GM19372 (cell line): ENCODE measurements around the gene H3-3A.
A peak's percentile ranks its signal among the peaks of the same experiment; 100 is the strongest.
"Not testable (repeated sequence)": the region's sequence is repeated elsewhere in the genome, so short reads cannot be mapped to it uniquely, and the experiment has no call there.

ENCODE experiments used
- ATAC-seq: cut with Tn5 transposase; IDR thresholded peaks from one replicate; pipeline ENCODE4 v1.9.1; 2021; ENCODE audit warnings: mild to moderate bottlenecking, low read depth, moderate library complexity; ENCODE audit not compliant: unreplicated experiment

Gene H3-3A

GRCh38 chr1:226083302-226084101 lies 21.0 kb downstream of the H3-3A start:
- ATAC-seq = peak; percentile 87

DNA sequence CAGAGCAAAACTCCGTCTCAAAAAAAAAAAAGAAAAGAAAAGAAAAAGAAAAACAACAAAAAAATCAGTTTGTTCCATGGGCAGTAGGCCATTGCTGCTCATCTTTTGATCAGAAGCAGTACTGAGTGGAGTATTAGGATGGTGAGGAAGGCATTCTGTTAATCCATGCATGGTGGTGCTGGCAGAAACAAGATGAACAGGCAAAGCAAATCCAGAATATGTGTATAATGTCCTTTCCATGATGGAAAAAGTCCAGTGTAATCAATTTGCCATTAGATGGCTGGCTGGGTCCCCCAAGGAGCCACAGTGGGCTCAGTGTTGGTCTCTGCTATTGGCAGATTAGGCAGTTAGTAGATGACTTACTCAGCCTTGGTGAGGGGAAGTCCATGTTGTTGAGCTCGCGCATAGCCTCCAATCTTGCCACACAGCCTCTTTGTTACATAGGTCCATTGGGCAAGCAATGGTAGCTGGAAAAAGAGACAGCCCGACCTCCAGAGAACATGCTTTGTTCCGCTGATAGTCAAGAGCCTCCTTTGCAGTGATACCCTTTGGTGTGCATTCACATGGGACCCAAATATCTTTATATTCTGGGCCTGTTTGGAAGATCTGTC lies 23.3 kb downstream of the H3-3A start:
- ATAC-seq = no peak

DNA sequence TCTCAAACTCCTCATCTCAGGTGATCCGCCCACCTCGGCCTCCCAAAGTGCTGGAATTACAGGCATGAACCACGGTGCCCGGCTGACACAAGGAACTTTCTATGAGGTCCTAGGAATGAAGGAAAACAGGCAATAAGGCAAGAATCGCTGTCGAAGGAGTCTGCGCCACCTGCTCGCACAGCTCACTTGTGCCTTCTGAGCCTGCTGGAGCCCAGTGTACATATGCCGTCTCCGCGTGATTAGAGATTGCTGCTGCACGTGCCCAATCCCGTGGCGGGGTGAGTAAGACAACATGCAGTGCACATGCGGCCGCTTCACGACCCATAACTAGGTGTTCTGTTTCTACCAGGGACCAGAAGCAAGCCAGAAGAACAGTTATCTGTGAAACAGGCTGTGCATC lies 24.3 kb downstream of the H3-3A start:
- ATAC-seq = no peak

DNA sequence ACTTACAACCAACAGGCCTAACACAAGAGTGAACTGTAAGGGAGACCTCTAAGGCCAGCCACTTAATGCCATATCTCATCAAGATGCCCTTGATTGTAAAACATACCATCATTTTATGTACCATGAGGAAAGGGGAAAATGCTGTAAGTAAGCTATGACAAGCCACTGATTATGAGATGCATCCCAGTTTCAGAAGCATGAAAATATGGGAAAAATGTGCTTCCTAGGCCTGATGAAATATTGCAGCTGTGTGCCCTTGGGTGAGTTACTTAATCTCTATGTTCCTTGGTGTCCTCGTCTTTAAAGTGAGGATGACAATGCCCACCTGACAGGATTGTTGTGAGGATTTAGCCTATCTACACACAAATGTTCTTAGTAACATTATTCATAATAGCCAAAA lies 28.9 kb downstream of the H3-3A start:
- no peak for ATAC-seq

- ATAC-seq = not testable (repeated sequence)
These were observed 29.7 kb downstream of the H3-3A start for GRCh38 chr1:226092048-226092820.

- no peak for ATAC-seq
These were observed 30.4 kb downstream of the H3-3A start for GRCh38 chr1:226092965-226093364.

DNA sequence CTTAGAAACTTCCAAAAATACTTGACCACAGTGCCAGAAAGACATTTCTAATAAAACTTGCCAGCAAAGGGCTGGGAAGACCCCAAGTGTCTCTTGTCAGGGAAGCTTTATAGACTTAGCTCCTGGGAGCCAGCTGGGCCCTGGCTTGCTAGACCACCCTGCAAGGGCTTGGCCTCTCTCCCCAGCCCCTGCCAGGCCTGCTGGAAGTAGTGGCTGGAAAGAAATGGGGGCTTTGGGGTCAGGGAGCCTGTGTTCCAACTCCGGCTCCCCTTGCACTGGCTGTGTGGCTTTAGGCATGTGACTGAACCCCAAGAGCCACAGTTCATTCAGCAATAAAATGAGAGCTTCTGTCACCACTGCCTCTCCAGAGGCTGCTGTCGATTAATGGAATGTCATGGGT lies 31.1 kb downstream of the H3-3A start:
- ATAC-seq = no peak

GRCh38 chr1:226094451-226094850 lies 31.9 kb downstream of the H3-3A start:
- ATAC-seq = no peak

GRCh38 chr1:226095286-226095685 lies 32.8 kb downstream of the H3-3A start:
- no peak for ATAC-seq

GRCh38 chr1:226097866-226098625 lies 35.5 kb downstream of the H3-3A start:
- no peak for ATAC-seq

DNA sequence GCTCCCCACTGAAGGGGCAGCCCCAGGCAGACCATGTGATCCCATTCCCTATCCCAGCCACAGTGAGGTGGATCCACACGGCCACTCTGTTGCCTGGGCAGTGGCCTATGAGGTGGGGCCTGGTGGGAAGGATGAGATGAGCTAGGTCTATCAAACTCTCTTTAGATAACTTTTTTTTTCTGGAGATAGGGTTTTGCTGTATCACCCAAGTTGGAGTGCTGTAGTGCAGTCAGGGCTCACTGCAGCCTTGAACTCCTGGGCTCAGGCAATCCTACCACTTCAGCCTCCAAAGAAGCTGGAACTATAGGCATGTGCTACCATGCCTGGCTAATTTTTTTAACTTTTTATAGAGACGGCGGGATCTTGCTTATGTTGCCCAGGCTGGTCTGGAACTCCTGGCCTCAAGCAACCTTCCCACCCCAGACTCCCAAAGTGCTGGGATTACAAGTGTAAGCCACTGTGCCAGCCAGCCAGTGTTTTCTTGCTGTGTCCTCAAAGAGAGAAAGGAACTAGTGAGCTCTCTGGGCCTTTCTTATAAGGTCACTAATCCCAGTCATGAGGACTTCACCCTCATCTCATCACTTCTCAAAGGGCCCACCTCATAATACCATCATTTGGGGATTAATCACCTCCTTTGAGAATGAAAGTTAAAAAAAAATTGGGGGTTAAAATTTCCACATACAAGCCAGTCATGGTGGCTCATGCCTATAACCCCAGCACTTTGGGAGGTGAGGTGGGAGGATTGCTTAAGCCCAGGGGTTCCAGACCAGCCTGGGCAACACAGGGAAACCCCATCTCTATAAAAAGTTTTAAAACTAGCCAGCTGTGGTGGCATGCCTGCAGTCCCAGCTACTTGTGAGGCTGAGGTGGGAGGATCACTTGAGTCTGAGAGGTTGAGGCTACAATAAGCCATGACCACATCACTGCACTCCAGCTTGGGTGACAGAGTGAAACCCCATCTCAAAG lies 36.6 kb downstream of the H3-3A start:
- no peak for ATAC-seq

- no peak for ATAC-seq
These were observed 38.2 kb downstream of the H3-3A start for GRCh38 chr1:226100436-226101391.

DNA sequence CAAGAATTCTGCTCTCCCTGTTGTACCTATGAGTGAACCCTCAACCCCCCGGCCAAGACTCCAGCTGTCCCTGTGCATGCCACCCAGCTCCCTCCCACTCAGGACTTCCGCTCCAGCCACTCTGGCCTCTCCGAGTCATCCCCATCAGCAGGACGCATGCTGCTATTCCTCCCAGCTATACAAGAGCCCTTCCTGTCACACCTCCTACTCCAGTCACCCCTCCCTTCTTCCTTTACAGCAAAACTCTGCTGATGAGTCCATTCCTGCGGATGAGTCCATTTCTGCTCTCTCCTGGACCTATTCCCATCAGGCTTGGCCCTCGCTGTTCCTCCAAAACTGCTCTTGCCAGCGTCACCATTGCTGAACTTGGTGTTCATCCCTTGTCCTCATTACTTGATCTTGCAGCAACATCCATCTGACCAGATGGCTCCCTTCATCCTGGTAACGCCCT lies 42.2 kb downstream of the H3-3A start:
- no peak for ATAC-seq

- no peak for ATAC-seq
These were observed 45.2 kb downstream of the H3-3A start for GRCh38 chr1:226107471-226108460.

- no peak for ATAC-seq
These were observed 46.7 kb downstream of the H3-3A start for GRCh38 chr1:226108935-226109828.

DNA sequence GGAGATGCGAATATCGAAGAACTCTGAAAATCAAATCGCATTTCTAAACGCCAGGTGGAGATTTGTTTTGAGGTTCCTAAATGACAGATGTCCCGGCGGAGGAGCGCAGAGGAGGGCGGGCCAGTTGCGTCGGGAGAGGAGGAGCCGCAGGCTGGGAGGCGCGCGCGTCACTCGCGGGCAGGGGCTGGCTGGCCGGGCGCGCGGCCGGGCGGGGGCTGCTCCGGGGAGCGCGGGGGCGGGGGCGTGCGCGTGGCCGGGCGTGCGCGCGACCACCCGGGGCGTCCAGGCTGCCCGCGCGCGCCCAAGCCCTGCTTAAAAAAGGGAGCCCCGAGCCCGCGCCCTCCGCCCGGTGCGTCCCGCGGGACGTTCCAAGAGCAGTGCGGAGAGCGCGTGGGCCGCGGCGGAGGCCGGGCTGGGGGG lies 47.3 kb downstream of the H3-3A start:
- peak; percentile 61 for ATAC-seq
